Stimulated activated CD4-positive, alpha-beta T cell treated with anti-CD3 and anti-CD28 coated beads, TNF-alpha, amount 100 ng/mL, for 48 hours (primary cell): ENCODE data around the gene CERT1.
"Not testable (repeated sequence)": the region's sequence is repeated elsewhere in the genome, so short reads cannot be mapped to it uniquely, and the experiment has no call there.

ENCODE experiments used
- DNase-seq, 3 donors: peaks; one replicate each; pipeline ENCODE4 v3.0.0-alpha.2; 2020; ENCODE audit warnings: low read depth in 3 of 3

Gene CERT1, protein sequence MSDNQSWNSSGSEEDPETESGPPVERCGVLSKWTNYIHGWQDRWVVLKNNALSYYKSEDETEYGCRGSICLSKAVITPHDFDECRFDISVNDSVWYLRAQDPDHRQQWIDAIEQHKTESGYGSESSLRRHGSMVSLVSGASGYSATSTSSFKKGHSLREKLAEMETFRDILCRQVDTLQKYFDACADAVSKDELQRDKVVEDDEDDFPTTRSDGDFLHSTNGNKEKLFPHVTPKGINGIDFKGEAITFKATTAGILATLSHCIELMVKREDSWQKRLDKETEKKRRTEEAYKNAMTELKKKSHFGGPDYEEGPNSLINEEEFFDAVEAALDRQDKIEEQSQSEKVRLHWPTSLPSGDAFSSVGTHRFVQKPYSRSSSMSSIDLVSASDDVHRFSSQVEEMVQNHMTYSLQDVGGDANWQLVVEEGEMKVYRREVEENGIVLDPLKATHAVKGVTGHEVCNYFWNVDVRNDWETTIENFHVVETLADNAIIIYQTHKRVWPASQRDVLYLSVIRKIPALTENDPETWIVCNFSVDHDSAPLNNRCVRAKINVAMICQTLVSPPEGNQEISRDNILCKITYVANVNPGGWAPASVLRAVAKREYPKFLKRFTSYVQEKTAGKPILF

DNA sequence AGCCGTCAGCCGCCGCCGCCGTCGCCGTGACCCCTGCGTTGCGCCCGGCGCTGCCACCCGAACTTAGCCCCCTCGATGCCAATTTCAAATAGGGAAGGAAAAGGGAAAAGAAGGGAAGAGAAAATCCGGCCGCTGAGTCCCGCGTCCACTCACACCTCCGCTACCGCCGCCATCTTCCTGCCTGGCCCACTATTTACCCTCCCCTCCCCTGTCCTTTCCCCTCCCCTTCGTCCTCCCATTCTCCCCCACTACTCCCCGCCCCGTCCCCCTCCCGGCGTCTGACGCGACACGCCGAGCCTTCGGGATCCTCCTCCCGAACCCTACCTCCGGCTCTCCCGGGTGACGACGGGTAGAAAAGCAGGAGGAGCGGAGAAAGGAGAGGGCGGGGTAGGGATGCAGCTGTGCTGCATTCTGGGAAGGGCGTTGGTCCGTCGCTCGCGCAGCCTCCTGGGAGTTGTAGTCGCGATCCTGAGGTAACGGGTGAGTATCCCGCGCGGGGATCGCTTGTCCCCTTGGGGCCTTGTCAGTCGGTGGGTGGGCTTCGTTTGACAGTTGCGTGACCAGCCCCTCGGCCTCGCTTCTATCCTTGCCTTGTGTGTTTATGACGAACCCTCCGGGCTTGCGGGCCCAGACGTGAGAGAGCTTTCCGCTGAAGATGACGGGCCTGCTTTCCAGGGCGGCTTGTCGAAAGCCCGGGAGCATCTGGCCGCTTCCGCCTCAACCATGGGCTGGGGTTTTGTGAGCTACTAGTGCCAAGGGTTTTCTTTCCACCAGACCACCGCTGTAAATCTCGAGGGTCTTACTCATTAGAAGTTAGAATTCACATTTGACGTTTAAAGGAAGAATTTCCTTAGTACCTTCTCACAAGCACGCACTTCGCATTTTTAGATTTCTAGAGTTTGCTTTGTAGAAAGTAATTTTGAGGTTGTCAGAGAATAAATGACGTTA is at the start of gene CERT1, which contains the start of gene POLK:
CERT1 (minus strand) TSS at position 195 of the 948 bp plus-strand sequence. CDS start 422 bp downstream, outside the sequence.
POLK (plus strand) TSS at position 457 of the 948 bp plus-strand sequence.
- DNase-seq, result peak; percentile 91 to 97 (median 96)

DNA sequence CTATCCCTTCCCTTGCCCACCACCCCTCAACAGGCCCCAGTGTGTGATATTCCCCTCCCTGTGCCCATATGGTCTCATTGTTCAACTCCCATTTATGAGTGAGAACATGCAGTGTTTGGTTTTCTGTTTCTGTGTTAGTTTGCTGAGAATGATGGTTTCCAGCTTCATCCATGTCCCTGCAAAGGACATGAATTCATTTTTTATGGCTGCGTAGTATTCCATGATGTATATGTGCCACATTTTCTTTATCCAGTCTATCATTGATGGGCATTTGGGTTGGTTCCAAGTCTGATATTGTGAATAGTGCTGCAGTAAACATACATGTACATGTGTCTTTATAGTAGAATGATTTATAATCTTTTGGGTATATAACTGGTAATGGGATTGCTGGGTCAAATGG is 49.2 kb upstream of the CERT1 start:
- DNase-seq, result not testable (repeated sequence)

DNA sequence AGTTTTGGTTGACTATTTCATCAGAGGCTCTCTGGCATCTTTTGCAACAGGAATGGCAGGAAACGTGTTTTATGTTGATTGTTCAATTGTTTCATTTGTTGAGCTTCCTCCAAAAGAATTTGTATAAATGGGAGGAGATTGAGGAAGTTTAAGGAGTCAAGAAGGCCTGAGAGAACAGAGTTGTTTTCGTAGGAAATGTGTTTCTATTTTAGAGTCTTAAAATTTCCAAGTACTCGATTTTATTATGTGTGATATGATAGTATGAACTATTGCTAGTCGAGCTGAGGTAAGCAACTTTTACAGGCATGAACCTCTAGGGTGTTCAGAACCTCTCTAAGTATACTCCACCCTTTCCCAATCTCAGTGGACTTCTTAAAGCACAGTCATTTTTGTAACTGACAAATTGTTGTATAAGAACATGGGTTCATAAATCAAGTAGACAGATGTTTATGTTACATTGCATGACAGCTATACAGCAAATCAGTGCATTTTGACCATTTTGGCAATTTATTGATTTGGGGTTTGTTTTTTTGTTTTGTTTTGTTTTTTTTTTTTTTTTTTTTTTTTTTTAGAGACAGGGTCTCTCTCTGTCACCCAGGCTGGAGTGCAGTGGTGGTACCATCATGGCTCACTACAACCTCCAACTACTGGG is 47.7 kb upstream of the CERT1 start:
- DNase-seq, result no peak

DNA sequence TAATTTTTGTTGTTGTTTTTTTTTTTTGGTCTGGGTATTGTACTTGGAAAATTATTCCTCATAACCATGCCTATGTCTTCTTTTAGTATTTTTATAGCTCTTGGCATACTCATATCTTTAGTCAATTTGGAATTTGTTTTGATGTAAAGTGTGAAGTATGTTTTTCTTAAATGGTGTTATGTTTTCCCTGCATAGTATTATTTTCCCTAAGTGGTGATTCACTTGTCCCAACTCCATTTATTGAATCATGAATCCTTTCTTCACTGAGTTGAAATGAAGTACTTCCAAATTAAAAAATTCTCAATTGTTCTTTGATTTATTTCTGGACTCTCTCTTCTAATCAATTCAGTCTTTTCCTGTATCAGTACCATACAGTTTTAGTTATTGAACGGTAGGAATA is 46.8 kb upstream of the CERT1 start:
- DNase-seq, result no peak

DNA sequence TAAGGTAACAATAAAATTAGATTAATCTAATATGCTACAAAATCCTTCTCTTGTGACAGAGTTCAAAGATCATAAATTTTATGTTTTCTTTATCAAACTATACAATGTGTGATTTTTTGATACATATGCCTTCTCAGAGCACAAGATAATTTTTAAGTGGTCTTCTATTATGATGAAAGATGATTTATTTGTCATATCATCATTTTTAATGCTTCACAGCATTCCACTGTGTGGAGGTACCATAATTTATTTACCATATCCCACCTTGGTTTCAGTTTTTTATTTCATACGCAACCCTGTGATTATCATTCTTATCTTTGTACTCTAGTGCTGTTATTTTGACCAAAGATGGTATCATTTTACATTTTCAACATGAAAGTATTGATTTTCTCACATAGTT is 41.9 kb upstream of the CERT1 start:
- DNase-seq, result no peak

DNA sequence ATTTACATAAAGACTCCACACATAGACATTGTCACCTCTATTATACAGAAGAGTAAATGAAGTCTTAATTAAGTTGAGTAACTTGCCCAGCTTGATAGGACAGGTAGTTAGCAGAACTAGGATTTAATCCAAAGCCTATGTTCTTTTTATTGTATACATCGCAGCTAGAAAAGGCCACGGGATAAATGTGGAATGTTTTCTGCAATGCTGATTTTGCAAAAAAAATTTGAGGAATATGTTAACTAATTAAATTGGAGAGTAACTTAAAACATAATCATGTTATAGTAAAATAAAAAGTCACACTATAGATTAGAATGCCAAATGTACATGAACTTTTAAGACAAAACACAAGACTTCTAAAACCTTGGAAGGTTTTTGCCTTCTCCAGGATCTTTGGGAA is 41.3 kb upstream of the CERT1 start:
- no peak for DNase-seq

DNA sequence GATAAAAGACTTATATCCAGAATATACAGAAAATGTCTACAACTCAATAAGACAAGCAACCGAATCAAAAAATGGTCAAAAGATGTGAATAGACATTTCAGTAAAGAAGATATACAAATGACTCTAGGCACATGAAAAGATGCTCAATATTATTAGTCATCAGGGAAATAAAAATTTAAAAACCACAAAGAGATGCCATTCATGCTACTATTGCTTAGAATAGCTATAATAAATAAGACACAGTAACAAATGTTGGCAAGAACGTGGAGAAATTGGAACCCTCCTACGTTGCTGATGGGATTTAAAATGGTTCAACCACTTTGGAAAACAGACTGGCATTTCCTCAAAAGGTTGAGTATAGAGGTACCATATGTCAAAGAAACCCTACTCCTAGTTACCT is 40.0 kb upstream of the CERT1 start:
- no peak for DNase-seq

DNA sequence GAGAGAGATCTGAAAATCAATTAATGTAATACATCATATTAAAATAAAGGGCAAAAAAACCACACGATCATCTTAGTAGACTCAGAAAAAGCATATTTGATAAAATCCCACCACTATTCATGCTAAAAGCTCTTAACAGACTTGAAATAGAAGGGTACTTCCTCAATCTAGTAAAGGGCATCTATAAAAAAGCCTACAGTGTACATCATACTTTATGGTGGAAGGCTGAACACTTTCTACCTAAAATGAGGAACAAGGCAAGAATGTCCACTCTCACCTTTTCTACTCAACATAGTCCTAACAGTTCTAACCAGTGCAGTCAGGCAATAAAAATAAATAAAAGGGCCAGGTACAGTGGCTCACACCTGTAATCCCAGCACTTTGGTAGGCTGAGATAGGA is 39.2 kb upstream of the CERT1 start:
- no peak for DNase-seq

DNA sequence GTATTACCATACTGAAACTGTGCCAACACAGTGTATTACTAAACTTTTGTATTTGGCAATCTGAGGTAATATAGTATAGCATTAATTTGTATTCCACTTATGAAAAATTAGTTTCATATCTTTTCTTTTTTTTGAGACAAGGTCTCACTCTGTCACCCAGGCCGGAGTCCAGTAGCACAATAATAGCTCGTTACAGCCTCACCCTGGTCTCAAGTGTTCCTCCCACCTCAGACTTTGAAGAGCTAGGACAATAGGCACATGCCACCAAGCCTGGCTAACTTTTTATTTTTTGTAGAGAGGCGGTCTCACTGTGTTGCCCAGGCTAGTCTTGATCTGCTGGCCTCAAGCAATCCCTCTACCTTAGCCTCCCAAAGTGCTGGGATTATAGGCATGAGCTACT is 36.4 kb upstream of the CERT1 start:
- no peak for DNase-seq

DNA sequence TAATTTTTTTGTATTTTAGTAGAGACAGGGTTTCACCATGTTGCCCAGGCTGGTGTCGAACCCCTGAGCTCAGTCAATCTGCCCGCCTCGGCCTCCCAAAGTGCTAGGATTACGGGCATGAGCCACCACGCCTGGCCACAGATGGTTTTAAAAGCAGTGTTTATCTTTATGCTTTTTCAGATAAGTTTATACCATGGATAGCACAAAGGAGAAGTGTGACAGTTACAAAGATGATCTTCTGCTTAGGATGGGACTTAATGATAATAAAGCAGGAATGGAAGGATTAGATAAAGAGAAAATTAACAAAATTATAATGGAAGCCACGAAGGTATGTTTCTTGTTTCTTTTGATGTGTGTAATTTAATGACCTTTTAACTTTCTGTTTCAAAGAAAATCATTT is 35.4 kb upstream of the CERT1 start:
- no peak for DNase-seq

DNA sequence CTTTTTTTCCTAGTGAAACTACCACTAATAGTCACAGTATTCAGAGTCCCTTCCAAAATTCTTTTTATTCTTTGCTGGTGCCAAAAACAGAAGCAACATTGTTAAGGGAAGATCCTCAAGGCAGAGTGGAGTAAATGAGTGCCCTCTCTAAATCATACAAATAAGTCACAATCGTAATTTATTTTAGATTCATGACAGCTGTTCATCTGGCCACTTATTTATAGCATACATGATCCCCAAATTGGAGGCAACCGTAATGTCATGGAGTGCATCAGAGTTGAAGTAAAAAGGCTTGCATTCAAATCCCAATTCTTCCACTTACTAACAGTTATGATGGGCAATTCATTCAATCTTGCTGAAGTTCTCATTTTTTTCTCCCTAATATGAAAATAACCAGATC is 33.7 kb upstream of the CERT1 start:
- DNase-seq, result no peak

DNA sequence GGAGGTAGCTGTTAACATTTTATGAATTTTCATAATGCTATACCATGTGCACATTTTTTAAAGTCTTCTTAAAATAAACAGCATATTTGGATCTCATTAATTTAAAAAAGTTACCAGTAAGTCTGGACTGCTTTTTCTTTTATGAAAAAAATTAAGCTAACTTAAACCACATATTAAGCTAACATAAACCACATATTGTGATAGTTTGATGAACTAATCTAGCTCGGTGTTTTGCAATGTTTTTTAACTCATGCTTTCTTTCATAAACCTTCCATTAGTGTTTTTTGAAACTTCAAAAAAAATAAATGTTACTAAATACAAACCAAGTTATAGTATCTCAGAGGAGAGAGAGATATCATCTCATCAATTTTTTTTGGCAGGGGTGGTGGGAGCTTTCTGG is 26.8 kb upstream of the CERT1 start:
- DNase-seq, result no peak

DNA sequence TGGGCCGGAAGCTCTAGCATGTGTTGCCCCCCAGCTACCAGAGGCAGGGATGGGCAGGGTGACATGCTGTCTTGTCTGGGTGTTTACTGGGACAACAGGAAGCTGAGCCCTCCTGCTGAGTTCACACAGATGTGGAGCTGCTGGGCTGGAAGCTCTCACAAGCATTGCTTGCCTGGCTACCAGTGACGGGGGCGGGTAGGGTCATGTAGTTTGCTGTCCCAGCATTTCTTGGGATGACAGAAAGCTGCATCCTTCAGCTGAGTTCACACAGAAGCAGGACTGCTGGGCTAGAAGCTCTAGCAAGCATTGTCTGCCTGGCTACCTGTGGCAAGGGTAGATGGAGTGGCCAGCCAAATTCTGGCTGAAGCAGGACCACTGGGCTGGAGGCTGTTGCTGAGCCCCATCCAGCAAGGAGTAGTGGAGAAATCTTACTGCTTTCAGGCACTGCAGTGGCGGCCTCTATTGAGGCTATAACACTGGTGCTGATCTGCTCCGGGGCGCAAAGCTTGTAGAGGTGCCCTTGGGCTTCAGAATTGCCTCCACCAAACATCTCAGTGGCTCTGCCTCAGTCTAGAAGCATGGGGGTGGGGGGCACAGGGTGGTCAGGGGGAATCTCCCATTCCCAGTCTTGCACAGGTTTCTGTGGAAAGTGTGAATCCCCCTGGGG is 25.4 kb upstream of the CERT1 start:
- no peak for DNase-seq

DNA sequence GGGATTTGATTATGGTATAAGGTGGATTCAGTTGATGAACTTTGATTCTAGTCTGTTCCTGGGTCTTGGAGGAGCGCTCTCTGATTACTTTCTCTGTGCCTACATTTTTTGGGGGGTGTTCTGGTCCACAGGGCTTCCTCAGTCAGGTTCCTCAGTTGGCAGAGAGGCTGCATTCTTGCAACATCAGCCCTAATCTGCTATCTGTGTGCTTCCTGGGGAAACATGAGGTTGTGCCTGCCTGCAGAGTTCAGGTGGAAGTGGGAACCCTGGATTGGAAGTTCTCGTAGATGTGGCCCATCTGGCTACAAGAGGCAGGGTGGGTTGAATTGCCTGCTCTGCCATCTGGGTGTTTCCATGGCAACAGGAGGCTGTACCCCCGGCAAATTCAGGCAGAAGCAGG is 24.7 kb upstream of the CERT1 start:
- DNase-seq, result no peak

DNA sequence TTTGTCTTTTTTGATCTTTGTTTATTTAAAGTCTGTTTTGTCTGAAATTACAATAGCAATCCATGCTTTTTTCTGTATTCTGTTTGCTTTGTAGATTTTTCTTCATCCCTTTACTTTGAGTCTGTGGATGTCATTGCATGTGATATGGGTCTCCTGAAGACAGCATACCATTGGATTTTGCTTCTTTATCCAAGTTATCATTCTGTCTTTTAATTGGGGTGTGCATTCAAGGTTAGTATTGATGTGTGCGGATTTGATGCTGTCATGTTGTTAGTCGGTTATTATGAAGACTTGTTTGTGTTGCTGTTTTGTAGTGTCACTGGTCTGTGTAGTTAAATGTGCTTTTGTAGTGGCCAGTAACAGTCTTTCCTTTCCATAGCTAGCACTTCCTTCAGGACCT is 23.3 kb upstream of the CERT1 start:
- no peak for DNase-seq

DNA sequence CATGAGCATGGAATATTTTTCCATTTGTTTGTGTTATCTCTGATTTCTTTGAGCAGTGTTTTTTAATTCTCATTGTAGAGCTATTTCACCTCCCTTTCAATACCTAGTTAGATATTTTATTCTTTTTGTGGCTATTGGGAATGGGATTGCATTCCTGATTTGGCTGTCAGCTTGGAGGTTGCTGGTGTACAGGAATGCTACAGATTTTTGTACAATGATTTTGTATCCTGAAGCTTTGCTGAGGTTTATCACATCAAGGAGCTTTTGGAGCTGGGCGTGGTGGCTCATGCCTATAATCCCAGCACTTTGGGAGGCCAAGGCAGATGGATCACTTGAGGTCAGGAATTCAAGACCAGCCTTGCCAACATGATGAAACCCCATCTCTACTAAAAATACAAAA is 22.3 kb upstream of the CERT1 start:
- not testable (repeated sequence) for DNase-seq

DNA sequence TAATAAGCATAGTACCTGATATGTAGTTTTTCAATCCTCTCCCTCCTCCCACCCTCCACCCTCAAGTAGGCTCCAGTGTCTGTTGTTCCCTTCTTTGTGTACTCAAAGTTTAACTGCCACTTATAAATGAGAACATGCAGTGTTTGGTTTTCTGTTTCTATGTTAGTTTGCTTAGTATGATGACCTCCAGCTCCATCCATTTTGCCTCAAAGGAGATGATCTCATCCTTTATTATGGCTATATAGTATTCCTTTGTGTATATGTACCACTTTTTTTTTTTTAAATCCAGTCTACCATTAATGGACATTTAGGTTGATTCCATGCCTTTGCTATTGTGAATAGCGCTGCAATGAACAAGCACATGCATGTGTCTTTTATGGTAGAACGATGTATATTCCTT is 20.8 kb upstream of the CERT1 start:
- no peak for DNase-seq

DNA sequence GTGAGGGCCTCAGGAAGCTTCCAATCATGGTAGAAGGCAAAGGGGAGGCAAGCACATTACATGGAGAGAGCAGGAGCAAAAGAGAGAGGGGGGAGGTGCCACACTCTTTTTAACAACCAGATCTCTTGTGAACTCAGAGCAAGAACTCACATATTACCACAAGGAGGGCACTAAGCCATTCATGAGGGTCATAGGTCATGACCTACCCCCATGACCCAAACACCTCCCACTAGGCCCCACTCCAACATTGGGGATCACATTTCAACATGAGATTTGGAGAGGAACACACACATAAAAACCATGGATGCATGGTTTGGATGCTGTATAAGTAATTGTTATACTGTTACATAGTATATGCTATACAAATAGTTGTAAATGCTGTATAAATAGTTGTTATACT is 17.8 kb upstream of the CERT1 start:
- DNase-seq, result no peak

DNA sequence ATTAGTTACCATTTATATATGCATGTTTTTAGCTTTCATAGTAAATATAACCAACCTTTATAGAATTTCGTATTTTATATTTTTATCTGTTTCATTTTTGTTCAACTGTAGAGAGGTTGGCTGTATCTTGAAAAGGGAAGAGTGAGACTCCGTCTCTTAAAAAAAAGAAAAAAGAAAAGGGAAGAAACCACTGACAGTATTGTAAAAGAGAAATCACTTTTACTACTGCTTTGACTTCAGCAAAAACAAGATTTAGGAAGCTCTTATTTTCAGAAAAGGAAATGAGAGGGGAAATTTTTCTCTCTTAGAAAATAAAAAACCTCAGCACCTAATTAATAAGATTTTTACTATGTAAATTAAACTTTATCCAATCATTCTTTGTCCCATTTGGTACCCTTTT is 14.6 kb upstream of the CERT1 start:
- no peak for DNase-seq

DNA sequence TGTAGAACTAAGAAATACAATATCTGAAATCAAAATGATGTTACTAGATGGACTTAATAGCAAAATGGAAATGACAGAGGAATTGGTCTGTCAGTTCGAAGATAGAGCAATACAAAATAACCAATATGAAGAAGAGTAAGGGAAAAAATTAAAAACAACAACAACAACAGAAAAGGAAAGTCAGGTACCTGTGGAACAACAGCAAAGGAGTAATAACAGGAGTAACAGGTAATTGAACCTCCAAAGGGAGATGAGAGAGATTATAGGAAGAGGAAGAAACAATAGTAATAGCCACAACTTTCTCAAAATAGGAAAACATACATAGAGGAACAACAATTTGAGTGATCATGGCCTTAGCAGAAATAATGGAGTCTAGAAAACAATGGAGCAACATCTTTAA is 13.9 kb upstream of the CERT1 start:
- no peak for DNase-seq

DNA sequence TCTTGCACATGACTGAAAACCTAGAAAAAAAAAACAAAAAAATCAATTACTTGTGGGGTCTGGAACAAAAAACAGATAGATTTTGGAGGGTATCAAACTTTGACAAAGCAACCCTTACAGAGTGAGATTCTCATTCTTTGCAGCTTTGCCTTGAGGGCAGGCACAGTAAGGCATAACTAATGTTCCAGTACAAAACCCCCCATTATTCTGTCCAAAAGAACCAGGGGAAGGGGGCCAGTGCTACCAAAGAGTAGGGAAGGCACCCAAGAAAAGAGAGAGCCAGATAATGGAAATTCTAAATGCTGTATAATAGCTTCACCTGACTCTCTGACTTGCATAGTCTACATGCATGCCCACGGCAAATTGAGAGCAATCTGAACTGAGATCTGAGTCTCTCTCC is 13.2 kb upstream of the CERT1 start:
- no peak for DNase-seq
